ENCODE measurements around the gene ZNF385D.

The ZNF385D gene

GRCh38 chr3:21592828-21593227 lies 158.2 kb downstream of the ZNF385D start:
- no peak overlapping the region for H3K27ac ChIP-seq (ENCODE audit: insufficient read depth in 1 of 2, low read depth in 1 of 2, low read length in 2 of 2, poor library complexity in 1 of 2, severe bottlenecking in 2 of 2)

GRCh38 chr3:21587894-21588293 lies 163.1 kb downstream of the ZNF385D start:
- no peaks in the 10 kb centered on the region for H3K27me3 ChIP-seq (replicated peaks in 2 of 5; ENCODE audit: control insufficient read depth in 4 of 5, insufficient read depth in 5 of 5, low read length in 4 of 5)
- H3K4me1 ChIP-seq (ENCODE audit: control extremely low read depth in 1 of 4, control insufficient read depth in 4 of 4, insufficient read depth in 4 of 4, low read length in 3 of 4), result no peaks in the 10 kb centered on the region
- WGBS (ENCODE audit: insufficient coverage), result no CpG with 5 or more reads among the region's 1 CpG
- ChIA-PET POLR2A (interaction anchor here (0.6 kb wide), 1 partner anchor 250 kb away, joined by 3 read pairs; no protein-coding TSS in a partner anchor), CTCF (no interaction called here)
- DNase-seq, result no peak
- no peak overlapping the region for H3K27ac ChIP-seq (ENCODE audit: insufficient read depth in 1 of 2, low read depth in 1 of 2, low read length in 2 of 2, poor library complexity in 1 of 2, severe bottlenecking in 2 of 2)
- H3K9me3 ChIP-seq (ENCODE audit: control extremely low read depth in 1 of 5, control insufficient read depth in 4 of 5, insufficient read depth in 2 of 5, low read depth in 1 of 5, low read length in 4 of 5), result no peaks in the 10 kb centered on the region
- no peaks in the 10 kb centered on the region for H3K36me3 ChIP-seq (ENCODE audit: control insufficient read depth in 4 of 4, insufficient read depth in 4 of 4, low read length in 3 of 4)
- H3K4me3 ChIP-seq (ENCODE audit: control insufficient read depth in 1 of 7, extremely low read depth in 1 of 7, insufficient read depth in 4 of 7, low read depth in 2 of 7, low read length in 6 of 7), result no peak overlapping the region

More at GRCh38 chr3:21592828-21593227, 158.2 kb downstream of the ZNF385D start:
- no peaks in the 10 kb centered on the region for H3K36me3 ChIP-seq (ENCODE audit: control insufficient read depth in 4 of 4, insufficient read depth in 4 of 4, low read length in 3 of 4)
- H3K9me3 ChIP-seq (ENCODE audit: control extremely low read depth in 1 of 5, control insufficient read depth in 4 of 5, insufficient read depth in 2 of 5, low read depth in 1 of 5, low read length in 4 of 5), result no peaks in the 10 kb centered on the region
- no peaks in the 10 kb centered on the region for H3K4me1 ChIP-seq (ENCODE audit: control extremely low read depth in 1 of 4, control insufficient read depth in 4 of 4, insufficient read depth in 4 of 4, low read length in 3 of 4)
- CTCF ChIA-PET, result no interaction called here
- POLR2A ChIA-PET, result no interaction called here
- no peak for DNase-seq
- WGBS (ENCODE audit: insufficient coverage), result 95% methylated on average over 4 of the region's 4 CpGs
- H3K27me3 ChIP-seq (replicated peaks in 2 of 5; ENCODE audit: control insufficient read depth in 4 of 5, insufficient read depth in 5 of 5, low read length in 4 of 5), result no peaks in the 10 kb centered on the region
- H3K4me3 ChIP-seq (ENCODE audit: control insufficient read depth in 1 of 7, extremely low read depth in 1 of 7, insufficient read depth in 4 of 7, low read depth in 2 of 7, low read length in 6 of 7), result no peak overlapping the region

GRCh38 chr3:21585216-21585740 lies 165.7 kb downstream of the ZNF385D start:
- ChIA-PET POLR2A (no interaction called here), CTCF (no interaction called here)
- H3K27ac ChIP-seq (ENCODE audit: insufficient read depth in 1 of 2, low read depth in 1 of 2, low read length in 2 of 2, poor library complexity in 1 of 2, severe bottlenecking in 2 of 2), result no peak overlapping the region
- H3K36me3 ChIP-seq (ENCODE audit: control insufficient read depth in 4 of 4, insufficient read depth in 4 of 4, low read length in 3 of 4), result no peaks in the 10 kb centered on the region
- H3K27me3 ChIP-seq (replicated peaks in 2 of 5; ENCODE audit: control insufficient read depth in 4 of 5, insufficient read depth in 5 of 5, low read length in 4 of 5), result no peaks in the 10 kb centered on the region
- H3K9me3 ChIP-seq (ENCODE audit: control extremely low read depth in 1 of 5, control insufficient read depth in 4 of 5, insufficient read depth in 2 of 5, low read depth in 1 of 5, low read length in 4 of 5), result no peaks in the 10 kb centered on the region
- no peaks in the 10 kb centered on the region for H3K4me1 ChIP-seq (ENCODE audit: control extremely low read depth in 1 of 4, control insufficient read depth in 4 of 4, insufficient read depth in 4 of 4, low read length in 3 of 4)
- no peak for DNase-seq
- WGBS (ENCODE audit: insufficient coverage), result no CpG with 5 or more reads among the region's 3 CpGs
- no peak overlapping the region for H3K4me3 ChIP-seq (ENCODE audit: control insufficient read depth in 1 of 7, extremely low read depth in 1 of 7, insufficient read depth in 4 of 7, low read depth in 2 of 7, low read length in 6 of 7)

- no peak for DNase-seq
- WGBS (ENCODE audit: insufficient coverage), result 88% methylated on average over 1 of the region's 2 CpGs
- peaks cover 0 to 3% (median 0%) of the 10 kb centered on the region in 5 experiments for H3K9me3 ChIP-seq (ENCODE audit: control extremely low read depth in 1 of 5, control insufficient read depth in 4 of 5, insufficient read depth in 2 of 5, low read depth in 1 of 5, low read length in 4 of 5)
- H3K4me1 ChIP-seq (ENCODE audit: control extremely low read depth in 1 of 4, control insufficient read depth in 4 of 4, insufficient read depth in 4 of 4, low read length in 3 of 4), result no peaks in the 10 kb centered on the region
- no peaks in the 10 kb centered on the region for H3K27me3 ChIP-seq (replicated peaks in 2 of 5; ENCODE audit: control insufficient read depth in 4 of 5, insufficient read depth in 5 of 5, low read length in 4 of 5)
- H3K27ac ChIP-seq (ENCODE audit: insufficient read depth in 1 of 2, low read depth in 1 of 2, low read length in 2 of 2, poor library complexity in 1 of 2, severe bottlenecking in 2 of 2), result no peak overlapping the region
- ChIA-PET CTCF (interaction anchor here (1.1 kb wide), 1 partner anchor 32 kb away, joined by 3 read pairs; no protein-coding TSS in a partner anchor), POLR2A (no interaction called here)
- H3K4me3 ChIP-seq (ENCODE audit: control insufficient read depth in 1 of 7, extremely low read depth in 1 of 7, insufficient read depth in 4 of 7, low read depth in 2 of 7, low read length in 6 of 7), result no peak overlapping the region
- no peaks in the 10 kb centered on the region for H3K36me3 ChIP-seq (ENCODE audit: control insufficient read depth in 4 of 4, insufficient read depth in 4 of 4, low read length in 3 of 4)
Observed at GRCh38 chr3:21573291-21573690, 177.7 kb downstream of the ZNF385D start.

- Histone ChIP-seq H3K27ac (ENCODE audit: insufficient read depth in 1 of 2, low read depth in 1 of 2, low read length in 2 of 2, poor library complexity in 1 of 2, severe bottlenecking in 2 of 2) (no peak overlapping the region), H3K27me3 (replicated peaks in 2 of 5; ENCODE audit: control insufficient read depth in 4 of 5, insufficient read depth in 5 of 5, low read length in 4 of 5) (no peaks in the 10 kb centered on the region), H3K9me3 (ENCODE audit: control extremely low read depth in 1 of 5, control insufficient read depth in 4 of 5, insufficient read depth in 2 of 5, low read depth in 1 of 5, low read length in 4 of 5) (peaks cover 0 to 2% (median 0%) of the 10 kb centered on the region in 5 experiments), H3K4me3 (ENCODE audit: control insufficient read depth in 1 of 7, extremely low read depth in 1 of 7, insufficient read depth in 4 of 7, low read depth in 2 of 7, low read length in 6 of 7) (no peak overlapping the region), H3K36me3 (ENCODE audit: control insufficient read depth in 4 of 4, insufficient read depth in 4 of 4, low read length in 3 of 4) (peaks cover 0 to 6% (median 2%) of the 10 kb centered on the region in 4 experiments), H3K4me1 (ENCODE audit: control extremely low read depth in 1 of 4, control insufficient read depth in 4 of 4, insufficient read depth in 4 of 4, low read length in 3 of 4) (no peaks in the 10 kb centered on the region)
- no peak for DNase-seq
- ChIA-PET CTCF (no interaction called here), POLR2A (no interaction called here)
- WGBS (ENCODE audit: insufficient coverage), result no CpG with 5 or more reads among the region's 3 CpGs
Observed at GRCh38 chr3:21564531-21564930, 186.5 kb downstream of the ZNF385D start.

- Histone ChIP-seq H3K27ac (ENCODE audit: insufficient read depth in 1 of 2, low read depth in 1 of 2, low read length in 2 of 2, poor library complexity in 1 of 2, severe bottlenecking in 2 of 2) (no peak overlapping the region), H3K4me1 (ENCODE audit: control extremely low read depth in 1 of 4, control insufficient read depth in 4 of 4, insufficient read depth in 4 of 4, low read length in 3 of 4) (no peaks in the 10 kb centered on the region), H3K9me3 (ENCODE audit: control extremely low read depth in 1 of 5, control insufficient read depth in 4 of 5, insufficient read depth in 2 of 5, low read depth in 1 of 5, low read length in 4 of 5) (peaks cover 0 to 7% (median 0%) of the 10 kb centered on the region in 5 experiments), H3K27me3 (replicated peaks in 2 of 5; ENCODE audit: control insufficient read depth in 4 of 5, insufficient read depth in 5 of 5, low read length in 4 of 5) (no peaks in the 10 kb centered on the region), H3K4me3 (ENCODE audit: control insufficient read depth in 1 of 7, extremely low read depth in 1 of 7, insufficient read depth in 4 of 7, low read depth in 2 of 7, low read length in 6 of 7) (no peak overlapping the region), H3K36me3 (ENCODE audit: control insufficient read depth in 4 of 4, insufficient read depth in 4 of 4, low read length in 3 of 4) (peaks cover 0 to 6% (median 2%) of the 10 kb centered on the region in 4 experiments)
- POLR2A ChIA-PET, result interaction anchor here (0.6 kb wide), 1 partner anchor 1042 kb away, joined by 3 read pairs; no protein-coding TSS in a partner anchor
- DNase-seq, result no peak
- CTCF ChIA-PET, result no interaction called here
Observed at GRCh38 chr3:21562243-21562642, 188.8 kb downstream of the ZNF385D start.

- H3K27ac ChIP-seq (ENCODE audit: insufficient read depth in 1 of 2, low read depth in 1 of 2, low read length in 2 of 2, poor library complexity in 1 of 2, severe bottlenecking in 2 of 2), result no peak overlapping the region
- CTCF ChIA-PET, result no interaction called here
- 92% methylated on average over 1 of the region's 2 CpGs for WGBS (ENCODE audit: insufficient coverage)
Observed at GRCh38 chr3:21561472-21561871, 189.5 kb downstream of the ZNF385D start.

More at GRCh38 chr3:21561472-21561871, 189.5 kb downstream of the ZNF385D start:
- DNase-seq, result no peak
- POLR2A ChIA-PET, result no interaction called here
- Histone ChIP-seq H3K27me3 (replicated peaks in 2 of 5; ENCODE audit: control insufficient read depth in 4 of 5, insufficient read depth in 5 of 5, low read length in 4 of 5) (no peaks in the 10 kb centered on the region), H3K9me3 (ENCODE audit: control extremely low read depth in 1 of 5, control insufficient read depth in 4 of 5, insufficient read depth in 2 of 5, low read depth in 1 of 5, low read length in 4 of 5) (peaks cover 0 to 7% (median 0%) of the 10 kb centered on the region in 5 experiments), H3K4me3 (ENCODE audit: control insufficient read depth in 1 of 7, extremely low read depth in 1 of 7, insufficient read depth in 4 of 7, low read depth in 2 of 7, low read length in 6 of 7) (no peak overlapping the region), H3K36me3 (ENCODE audit: control insufficient read depth in 4 of 4, insufficient read depth in 4 of 4, low read length in 3 of 4) (peaks cover 0 to 6% (median 2%) of the 10 kb centered on the region in 4 experiments), H3K4me1 (ENCODE audit: control extremely low read depth in 1 of 4, control insufficient read depth in 4 of 4, insufficient read depth in 4 of 4, low read length in 3 of 4) (no peaks in the 10 kb centered on the region)

Data from common myeloid progenitor, CD34-positive (primary cell).